ENCODE measurements around the gene THPO.

The THPO gene

GRCh38 chr3:184351511-184352148 is 26.4 kb downstream of the THPO start:
- DNase-seq (ENCODE audit: low spot score), result no peak
- in situ Hi-C loops (cut with MboI; ENCODE audit: low sequenced_read_pairs, unreplicated experiment), result no loop called here
- TF ChIP-seq CTCF (IDR thresholded peaks at IDR 0.05; ENCODE audit: borderline replicate concordance, control extremely low read depth, extremely low read depth, insufficient read depth, missing control alignments), result no peak

- TF ChIP-seq CTCF (IDR thresholded peaks at IDR 0.05; ENCODE audit: borderline replicate concordance, control extremely low read depth, extremely low read depth, insufficient read depth, missing control alignments), result no peak
- in situ Hi-C loops (cut with MboI; ENCODE audit: low sequenced_read_pairs, unreplicated experiment), result no loop called here
- DNase-seq (ENCODE audit: low spot score), result no peak
These were observed 27.4 kb downstream of the THPO start for GRCh38 chr3:184350618-184351017.

GRCh38 chr3:184349563-184350470 is 28.2 kb downstream of the THPO start:
- no peak for TF ChIP-seq CTCF (IDR thresholded peaks at IDR 0.05; ENCODE audit: borderline replicate concordance, control extremely low read depth, extremely low read depth, insufficient read depth, missing control alignments)
- DNase-seq (ENCODE audit: low spot score), result no peak
- in situ Hi-C loops (cut with MboI; ENCODE audit: low sequenced_read_pairs, unreplicated experiment), result no loop called here

GRCh38 chr3:184348057-184348382 is 30.0 kb downstream of the THPO start:
- TF ChIP-seq CTCF (IDR thresholded peaks at IDR 0.05; ENCODE audit: borderline replicate concordance, control extremely low read depth, extremely low read depth, insufficient read depth, missing control alignments), result no peak
- no peak for DNase-seq (ENCODE audit: low spot score)
- in situ Hi-C loops (cut with MboI; ENCODE audit: low sequenced_read_pairs, unreplicated experiment), result no loop called here

GRCh38 chr3:184347321-184348056 is 30.5 kb downstream of the THPO start:
- DNase-seq (ENCODE audit: low spot score), result no peak
- in situ Hi-C loops (cut with MboI; ENCODE audit: low sequenced_read_pairs, unreplicated experiment), result no loop called here
- TF ChIP-seq CTCF (IDR thresholded peaks at IDR 0.05; ENCODE audit: borderline replicate concordance, control extremely low read depth, extremely low read depth, insufficient read depth, missing control alignments), result no peak

GRCh38 chr3:184346480-184347190 is 31.4 kb downstream of the THPO start:
- no peak for TF ChIP-seq CTCF (IDR thresholded peaks at IDR 0.05; ENCODE audit: borderline replicate concordance, control extremely low read depth, extremely low read depth, insufficient read depth, missing control alignments)
- in situ Hi-C loops (cut with MboI; ENCODE audit: low sequenced_read_pairs, unreplicated experiment), result no loop called here
- no peak for DNase-seq (ENCODE audit: low spot score)
